ENCODE data around the gene TMEM154.

The TMEM154 gene, protein sequence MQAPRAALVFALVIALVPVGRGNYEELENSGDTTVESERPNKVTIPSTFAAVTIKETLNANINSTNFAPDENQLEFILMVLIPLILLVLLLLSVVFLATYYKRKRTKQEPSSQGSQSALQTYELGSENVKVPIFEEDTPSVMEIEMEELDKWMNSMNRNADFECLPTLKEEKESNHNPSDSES

DNA sequence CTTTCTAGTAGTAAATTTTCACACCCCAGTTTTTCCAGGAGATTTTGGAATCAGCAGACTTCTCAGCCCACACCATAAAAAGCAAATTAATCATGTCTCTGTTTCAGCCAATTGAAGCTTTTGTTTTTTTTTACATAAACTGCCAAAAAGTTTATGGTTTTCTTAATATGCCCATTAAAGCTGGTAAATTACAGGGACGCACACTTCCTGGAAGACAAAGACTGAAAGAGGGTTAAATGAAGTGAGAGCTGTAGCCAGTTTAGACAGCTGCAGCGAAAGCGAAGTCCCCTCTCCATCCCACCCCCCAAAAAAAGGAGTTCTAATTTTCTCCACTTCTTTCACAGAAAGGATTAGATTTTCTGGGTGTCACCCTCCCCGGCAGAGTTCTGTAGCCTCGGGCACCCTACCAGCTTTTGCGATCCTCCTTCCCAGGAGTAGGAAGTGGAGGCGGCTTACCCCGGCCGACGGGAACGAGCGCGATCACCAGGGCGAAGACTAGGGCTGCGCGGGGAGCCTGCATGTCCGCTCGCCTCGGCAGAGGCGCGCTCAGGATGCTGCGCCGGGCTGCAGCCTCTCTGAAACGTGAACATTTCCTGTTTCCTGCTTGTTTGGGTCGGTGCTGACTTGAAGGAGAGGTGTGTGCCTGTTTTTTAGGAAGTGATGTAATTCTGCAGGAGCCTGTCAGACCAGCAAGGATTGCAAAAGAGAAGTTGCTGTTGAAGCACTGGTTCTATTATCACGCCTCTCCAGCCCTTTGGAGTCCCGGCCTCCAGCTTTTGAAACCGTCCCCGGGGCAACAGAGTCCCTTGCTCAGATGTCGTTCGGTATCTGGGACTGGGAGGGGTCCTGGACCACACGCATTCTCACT lies at the start of gene TMEM154:
Gene TMEM154, minus strand, starts transcription at position 584 of the 868 bp plus-strand sequence. Its CDS starts 64 bp downstream, at position 520.
- Histone ChIP-seq H3K27ac (ENCODE audit: extremely low read depth, low read depth, low read length) (peak within 1 kb of the TSS; percentile 16; the same call in 1 of the 2 replicates), H3K9me3 (ENCODE audit: control insufficient read depth, insufficient read depth, low read depth, low read length) (no peaks in the 10 kb centered on the region), H3K36me3 (ENCODE audit: control insufficient read depth in 2 of 2, insufficient read depth in 1 of 2, low read length in 2 of 2) (no peaks in the 10 kb centered on the region), H3K4me1 (ENCODE audit: control insufficient read depth, insufficient read depth, low read length) (no peaks in the 10 kb centered on the region), H3K4me3 (ENCODE audit: low read depth, low read length) (peak within 1 kb of the TSS; percentile 30)
- POLR2A ChIA-PET = no interaction called here
- CTCF ChIA-PET = interaction anchor here (0.6 to 0.8 kb wide), 2 partner anchors 22 to 225 kb away, joined by 4 to 5 read pairs; no protein-coding TSS in a partner anchor
- TF ChIP-seq FEZF1 (tag by site-specific recombination; IDR thresholded peaks at IDR 0.05) (no peak), ZNF121 (tag by site-specific recombination; IDR thresholded peaks at IDR 0.05) (no peak), SETDB1 (IDR thresholded peaks at IDR 0.05; ENCODE audit: insufficient read length, low read length) (no peak), ZNF830 (tag by site-specific recombination; IDR thresholded peaks at IDR 0.05; ENCODE audit: low read depth) (no peak), ZNF341 (tag by site-specific recombination; IDR thresholded peaks at IDR 0.05; ENCODE audit: low read depth) (no peak), ZNF585B (tag by site-specific recombination; IDR thresholded peaks at IDR 0.05) (no peak), ZNF544 (tag by site-specific recombination; IDR thresholded peaks at IDR 0.05) (no peak), ZNF600 (tag by site-specific recombination; IDR thresholded peaks at IDR 0.05) (peak; percentile 35; the same call in 1 of the 2 replicates), ZNF311 (tag by site-specific recombination; IDR thresholded peaks at IDR 0.05; ENCODE audit: borderline replicate concordance) (no peak), ZIC2 (tag by site-specific recombination; IDR thresholded peaks at IDR 0.05) (no peak), ZFHX2 (tag by site-specific recombination; conservative IDR thresholded peaks at IDR 0.05) (no peak), SP2 (tag by site-specific recombination; IDR thresholded peaks at IDR 0.05) (no peak; the same call in 1 of the 2 replicates), ZNF239 (tag by site-specific recombination; IDR thresholded peaks at IDR 0.05) (no peak), ZFP41 (tag by site-specific recombination; IDR thresholded peaks at IDR 0.05; ENCODE audit: borderline replicate concordance) (no peak), ZNF768 (tag by site-specific recombination; IDR thresholded peaks at IDR 0.05) (no peak), ZBTB1 (tag by site-specific recombination; IDR thresholded peaks at IDR 0.05) (no peak), ZNF138 (tag by site-specific recombination; IDR thresholded peaks at IDR 0.05; ENCODE audit: borderline replicate concordance) (no peak), ZBTB20 (tag by site-specific recombination; IDR thresholded peaks at IDR 0.05) (peak; percentile 91), HOXA7 (CRISPR knock-in tag; IDR thresholded peaks at IDR 0.05; ENCODE audit: borderline replicate concordance) (no peak), ZNF335 (tag by site-specific recombination; conservative IDR thresholded peaks at IDR 0.05) (peak; percentile 68), ZNF510 (tag by site-specific recombination; IDR thresholded peaks at IDR 0.05; ENCODE audit: insufficient replicate concordance) (no peak), ZNF623 (tag by site-specific recombination; IDR thresholded peaks at IDR 0.05) (no peak), ZNF155 (tag by site-specific recombination; IDR thresholded peaks at IDR 0.05) (no peak), GLI2 (tag by site-specific recombination; IDR thresholded peaks at IDR 0.05; ENCODE audit: borderline replicate concordance, low read depth) (no peak), ZNF501 (tag by site-specific recombination; IDR thresholded peaks at IDR 0.05) (no peak), GFI1B (tag by site-specific recombination; IDR thresholded peaks at IDR 0.05) (no peak), ZNF132 (tag by site-specific recombination; IDR thresholded peaks at IDR 0.05; ENCODE audit: borderline replicate concordance) (no peak)
- TF ChIP-seq, protein P1, sequence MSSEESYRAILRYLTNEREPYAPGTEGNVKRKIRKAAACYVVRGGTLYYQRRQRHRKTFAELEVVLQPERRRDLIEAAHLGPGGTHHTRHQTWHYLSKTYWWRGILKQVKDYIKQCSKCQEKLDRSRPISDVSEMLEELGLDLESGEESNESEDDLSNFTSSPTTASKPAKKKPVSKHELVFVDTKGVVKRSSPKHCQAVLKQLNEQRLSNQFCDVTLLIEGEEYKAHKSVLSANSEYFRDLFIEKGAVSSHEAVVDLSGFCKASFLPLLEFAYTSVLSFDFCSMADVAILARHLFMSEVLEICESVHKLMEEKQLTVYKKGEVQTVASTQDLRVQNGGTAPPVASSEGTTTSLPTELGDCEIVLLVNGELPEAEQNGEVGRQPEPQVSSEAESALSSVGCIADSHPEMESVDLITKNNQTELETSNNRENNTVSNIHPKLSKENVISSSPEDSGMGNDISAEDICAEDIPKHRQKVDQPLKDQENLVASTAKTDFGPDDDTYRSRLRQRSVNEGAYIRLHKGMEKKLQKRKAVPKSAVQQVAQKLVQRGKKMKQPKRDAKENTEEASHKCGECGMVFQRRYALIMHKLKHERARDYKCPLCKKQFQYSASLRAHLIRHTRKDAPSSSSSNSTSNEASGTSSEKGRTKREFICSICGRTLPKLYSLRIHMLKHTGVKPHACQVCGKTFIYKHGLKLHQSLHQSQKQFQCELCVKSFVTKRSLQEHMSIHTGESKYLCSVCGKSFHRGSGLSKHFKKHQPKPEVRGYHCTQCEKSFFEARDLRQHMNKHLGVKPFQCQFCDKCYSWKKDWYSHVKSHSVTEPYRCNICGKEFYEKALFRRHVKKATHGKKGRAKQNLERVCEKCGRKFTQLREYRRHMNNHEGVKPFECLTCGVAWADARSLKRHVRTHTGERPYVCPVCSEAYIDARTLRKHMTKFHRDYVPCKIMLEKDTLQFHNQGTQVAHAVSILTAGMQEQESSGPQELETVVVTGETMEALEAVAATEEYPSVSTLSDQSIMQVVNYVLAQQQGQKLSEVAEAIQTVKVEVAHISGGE (tag by site-specific recombination; conservative IDR thresholded peaks at IDR 0.05; ENCODE audit: low read depth) = peak; percentile 61
- TF ChIP-seq, protein P2, sequence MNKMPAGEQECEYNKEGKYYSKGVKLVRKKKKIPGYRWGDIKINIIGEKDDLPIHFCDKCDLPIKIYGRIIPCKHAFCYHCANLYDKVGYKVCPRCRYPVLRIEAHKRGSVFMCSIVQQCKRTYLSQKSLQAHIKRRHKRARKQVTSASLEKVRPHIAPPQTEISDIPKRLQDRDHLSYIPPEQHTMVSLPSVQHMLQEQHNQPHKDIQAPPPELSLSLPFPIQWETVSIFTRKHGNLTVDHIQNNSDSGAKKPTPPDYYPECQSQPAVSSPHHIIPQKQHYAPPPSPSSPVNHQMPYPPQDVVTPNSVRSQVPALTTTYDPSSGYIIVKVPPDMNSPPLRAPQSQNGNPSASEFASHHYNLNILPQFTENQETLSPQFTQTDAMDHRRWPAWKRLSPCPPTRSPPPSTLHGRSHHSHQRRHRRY (tag by site-specific recombination; IDR thresholded peaks at IDR 0.05) = no peak
- TF ChIP-seq, protein P3, sequence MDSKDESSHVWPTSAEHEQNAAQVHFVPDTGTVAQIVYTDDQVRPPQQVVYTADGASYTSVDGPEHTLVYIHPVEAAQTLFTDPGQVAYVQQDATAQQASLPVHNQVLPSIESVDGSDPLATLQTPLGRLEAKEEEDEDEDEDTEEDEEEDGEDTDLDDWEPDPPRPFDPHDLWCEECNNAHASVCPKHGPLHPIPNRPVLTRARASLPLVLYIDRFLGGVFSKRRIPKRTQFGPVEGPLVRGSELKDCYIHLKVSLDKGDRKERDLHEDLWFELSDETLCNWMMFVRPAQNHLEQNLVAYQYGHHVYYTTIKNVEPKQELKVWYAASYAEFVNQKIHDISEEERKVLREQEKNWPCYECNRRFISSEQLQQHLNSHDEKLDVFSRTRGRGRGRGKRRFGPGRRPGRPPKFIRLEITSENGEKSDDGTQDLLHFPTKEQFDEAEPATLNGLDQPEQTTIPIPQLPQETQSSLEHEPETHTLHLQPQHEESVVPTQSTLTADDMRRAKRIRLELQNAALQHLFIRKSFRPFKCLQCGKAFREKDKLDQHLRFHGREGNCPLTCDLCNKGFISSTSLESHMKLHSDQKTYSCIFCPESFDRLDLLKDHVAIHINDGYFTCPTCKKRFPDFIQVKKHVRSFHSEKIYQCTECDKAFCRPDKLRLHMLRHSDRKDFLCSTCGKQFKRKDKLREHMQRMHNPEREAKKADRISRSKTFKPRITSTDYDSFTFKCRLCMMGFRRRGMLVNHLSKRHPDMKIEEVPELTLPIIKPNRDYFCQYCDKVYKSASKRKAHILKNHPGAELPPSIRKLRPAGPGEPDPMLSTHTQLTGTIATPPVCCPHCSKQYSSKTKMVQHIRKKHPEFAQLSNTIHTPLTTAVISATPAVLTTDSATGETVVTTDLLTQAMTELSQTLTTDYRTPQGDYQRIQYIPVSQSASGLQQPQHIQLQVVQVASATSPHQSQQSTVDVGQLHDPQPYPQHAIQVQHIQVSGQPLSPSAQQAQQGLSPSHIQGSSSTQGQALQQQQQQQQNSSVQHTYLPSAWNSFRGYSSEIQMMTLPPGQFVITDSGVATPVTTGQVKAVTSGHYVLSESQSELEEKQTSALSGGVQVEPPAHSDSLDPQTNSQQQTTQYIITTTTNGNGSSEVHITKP (tag by site-specific recombination; IDR thresholded peaks at IDR 0.05) = no peak
